Loucy (cell line): ENCODE results near the gene SACS.

ENCODE experiments used
- H2AFZ ChIP-seq: fragments of 200-600 bp; sonication (generic); 2 replicates; pipeline ENCODE4 v1.6.0; 2016; ENCODE audit warnings: antibody characterized with exemption, mild to moderate bottlenecking, low read length, moderate library complexity
- H3F3A ChIP-seq: fragments of 200-600 bp; 2 replicates; pipeline ENCODE4 v1.6.0; 2016; ENCODE audit warnings: antibody characterized with exemption, low read depth, mild to moderate bottlenecking
- H3K27me3 ChIP-seq: fragments of 200-600 bp; sonication (generic); 2 replicates; pipeline ENCODE4 v1.6.1; 2014; ENCODE audit warnings: low read length, mild to moderate bottlenecking; ENCODE audit not compliant: insufficient read depth, poor library complexity, severe bottlenecking
- H3K36me3 ChIP-seq: fragments of 200-600 bp; sonication (generic); 2 replicates; pipeline ENCODE4 v1.6.1; 2016; ENCODE audit warnings: low read length; ENCODE audit not compliant: insufficient read depth
- H3K4me1 ChIP-seq: fragments of 200-600 bp; sonication (generic); 2 replicates; pipeline ENCODE4 v1.5.1; 2014; ENCODE audit warnings: low read length, mild to moderate bottlenecking; ENCODE audit not compliant: insufficient read depth, poor library complexity, severe bottlenecking
- H3K4me2 ChIP-seq: fragments of 200-600 bp; sonication (generic); 2 replicates; pipeline ENCODE4 v1.6.0; 2014; ENCODE audit warnings: antibody characterized with exemption, low read length, low read depth, mild to moderate bottlenecking; ENCODE audit not compliant: poor library complexity, severe bottlenecking
- H3K4me3 ChIP-seq: fragments of 200-600 bp; sonication (generic); 2 replicates; pipeline ENCODE4 v1.5.1; 2014; ENCODE audit warnings: low read length, mild to moderate bottlenecking, mixed read lengths; ENCODE audit not compliant: poor library complexity, severe bottlenecking
- H3K79me2 ChIP-seq: fragments of 200-600 bp; sonication (generic); 2 replicates; pipeline ENCODE4 v1.6.1; 2014; ENCODE audit warnings: low read length; ENCODE audit not compliant: insufficient read depth
- H3K9ac ChIP-seq: fragments of 200-600 bp; sonication (generic); 2 replicates; pipeline ENCODE4 v1.6.0; 2014; ENCODE audit warnings: mild to moderate bottlenecking, low read depth, low read length, moderate library complexity; ENCODE audit not compliant: poor library complexity, severe bottlenecking
- H3K9me2 ChIP-seq: fragments of 200-600 bp; sonication (generic); replicated peaks from 2 replicates; pipeline ENCODE4 v1.6.1; 2016; ENCODE audit warnings: low read depth, low read length, mixed read lengths
- H3K9me3 ChIP-seq: fragments of 200-600 bp; sonication (generic); 2 replicates; pipeline ENCODE4 v1.6.1; 2014; ENCODE audit warnings: mild to moderate bottlenecking, antibody characterized with exemption, low read length, low read depth; ENCODE audit not compliant: insufficient read depth
- H4K20me1 ChIP-seq: fragments of 200-600 bp; sonication (generic); 2 replicates; pipeline ENCODE4 v1.6.0; 2014; ENCODE audit warnings: antibody characterized with exemption, low read length, mild to moderate bottlenecking; ENCODE audit not compliant: insufficient read depth, poor library complexity, severe bottlenecking
- CTCF ChIP-seq: fragments of 200-600 bp; sonication (generic); conservative IDR thresholded peaks from 2 replicates; pipeline ENCODE4 v1.5.1; 2014; ENCODE audit warnings: mild to moderate bottlenecking, antibody characterized with exemption, low read length
- EZH2phosphoT487 ChIP-seq: fragments of 200-600 bp; IDR thresholded peaks from 2 replicates; pipeline ENCODE4 v1.6.1; 2018; ENCODE audit warnings: antibody characterized with exemption, mild to moderate bottlenecking, moderate library complexity, borderline replicate concordance

Gene SACS

DNA sequence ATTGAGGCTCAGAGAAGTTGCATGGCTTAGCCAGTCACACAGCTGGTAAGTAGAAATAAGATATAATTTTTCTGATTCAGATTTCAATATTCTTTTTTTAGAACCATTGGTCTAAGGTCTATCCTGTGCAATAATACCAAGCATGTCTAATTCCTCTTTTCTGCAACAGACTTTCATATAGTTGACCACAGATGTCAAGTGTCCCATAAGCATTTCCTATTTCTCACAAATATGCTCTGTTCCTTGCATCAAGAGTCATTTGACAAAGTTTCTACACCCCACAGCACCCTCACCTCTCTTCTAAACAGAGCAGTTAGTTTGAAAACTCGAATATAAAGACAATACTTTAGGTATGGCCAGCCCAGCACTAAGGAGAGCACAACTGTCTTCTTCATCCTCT lies 26.8 kb upstream of the SACS start:
- H3K9ac ChIP-seq: no peak overlapping the region
- H2AFZ ChIP-seq: no peak overlapping the region
- H3K4me1 ChIP-seq: peaks cover 34% of the 10 kb centered on the region
- no peaks in the 10 kb centered on the region for H3K79me2 ChIP-seq
- H3K9me2 ChIP-seq: no peaks in the 10 kb centered on the region
- no peaks in the 10 kb centered on the region for H3K36me3 ChIP-seq
- H3K4me2 ChIP-seq: no peak overlapping the region
- H3K4me3 ChIP-seq: no peak overlapping the region
- no peak for TF ChIP-seq CTCF
- no peak for TF ChIP-seq EZH2phosphoT487
- H4K20me1 ChIP-seq: no peaks in the 10 kb centered on the region
- H3F3A ChIP-seq: peaks cover 6% of the 10 kb centered on the region; the same call in 1 of the 2 replicates
- H3K9me3 ChIP-seq: no peaks in the 10 kb centered on the region
- H3K27me3 ChIP-seq: no peaks in the 10 kb centered on the region

DNA sequence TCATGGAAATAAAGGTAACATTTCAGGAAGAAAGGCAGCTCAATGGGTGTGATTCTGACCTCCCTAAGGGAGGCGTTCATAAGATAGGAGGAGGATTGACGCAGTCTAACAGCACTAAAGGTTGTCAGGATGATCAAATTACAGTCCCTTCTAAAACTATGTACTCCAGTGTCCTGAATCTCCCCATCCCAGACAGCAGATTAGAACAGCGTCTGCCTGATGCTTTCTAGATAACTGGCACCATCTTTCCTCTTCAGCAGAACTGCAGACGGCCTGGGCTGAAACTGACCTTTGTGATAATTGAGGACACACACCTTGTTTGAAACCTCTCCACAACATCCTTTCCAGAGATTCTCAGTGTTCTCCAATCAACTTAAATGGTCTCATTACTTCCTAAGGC lies 25.5 kb upstream of the SACS start:
- no peak overlapping the region for H2AFZ ChIP-seq
- no peak overlapping the region for H3K9ac ChIP-seq
- H3K4me2 ChIP-seq: no peak overlapping the region
- no peaks in the 10 kb centered on the region for H3K27me3 ChIP-seq
- H3F3A ChIP-seq: peaks cover 6% of the 10 kb centered on the region; the same call in 1 of the 2 replicates
- H3K36me3 ChIP-seq: no peaks in the 10 kb centered on the region
- H3K79me2 ChIP-seq: no peaks in the 10 kb centered on the region
- H3K9me2 ChIP-seq: no peaks in the 10 kb centered on the region
- H3K9me3 ChIP-seq: no peaks in the 10 kb centered on the region
- H3K4me1 ChIP-seq: peaks cover 32% of the 10 kb centered on the region
- H3K4me3 ChIP-seq: no peak overlapping the region
- TF ChIP-seq CTCF: no peak
- no peak for TF ChIP-seq EZH2phosphoT487
- no peaks in the 10 kb centered on the region for H4K20me1 ChIP-seq

DNA sequence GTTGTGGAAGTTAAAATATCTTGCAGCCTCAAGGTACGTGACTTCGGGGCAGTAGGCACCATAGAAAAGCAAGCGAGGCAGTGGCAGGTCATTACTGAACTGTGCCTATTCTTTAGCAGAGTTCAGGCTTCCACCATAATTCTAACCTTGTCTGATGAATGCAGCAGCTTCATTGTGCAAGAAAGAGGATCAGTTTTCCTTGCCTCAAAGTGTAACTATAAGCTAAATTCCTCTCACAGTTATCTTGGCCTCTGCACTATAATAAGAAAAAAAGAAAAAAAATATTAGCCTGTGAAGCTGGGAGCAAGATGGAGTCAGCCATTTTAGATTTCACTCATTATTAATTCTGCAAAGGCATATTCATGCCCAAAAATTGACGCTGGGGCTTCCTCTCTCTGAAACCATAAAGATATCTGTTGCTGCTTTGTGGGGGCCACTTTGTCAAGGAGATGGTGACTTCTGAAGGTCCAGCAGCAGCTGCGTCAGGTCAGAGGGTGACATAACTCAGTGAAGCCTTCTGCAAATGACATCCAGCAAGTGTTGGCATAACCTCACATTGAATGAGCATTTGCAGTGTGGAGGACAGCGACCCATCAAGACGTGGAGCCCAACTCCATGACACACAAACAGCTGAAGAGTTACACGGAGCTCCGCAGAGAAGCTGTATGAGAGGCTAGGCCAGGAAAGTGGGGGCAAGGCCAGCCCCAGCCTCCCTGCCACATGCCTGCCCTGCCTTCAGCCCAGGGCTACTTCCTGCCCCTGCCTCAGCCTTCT lies 23.1 kb upstream of the SACS start:
- no peak overlapping the region for H3K4me3 ChIP-seq
- H3K36me3 ChIP-seq: no peaks in the 10 kb centered on the region
- no peaks in the 10 kb centered on the region for H3K9me3 ChIP-seq
- H3K4me2 ChIP-seq: no peak overlapping the region
- no peak overlapping the region for H3K9ac ChIP-seq
- H3K4me1 ChIP-seq: peaks cover 11% of the 10 kb centered on the region
- no peaks in the 10 kb centered on the region for H3K9me2 ChIP-seq
- TF ChIP-seq EZH2phosphoT487: no peak
- TF ChIP-seq CTCF: no peak
- H3K27me3 ChIP-seq: no peaks in the 10 kb centered on the region
- no peaks in the 10 kb centered on the region for H4K20me1 ChIP-seq
- no peaks in the 10 kb centered on the region for H3K79me2 ChIP-seq
- H2AFZ ChIP-seq: no peak overlapping the region
- no peaks in the 10 kb centered on the region for H3F3A ChIP-seq
